Prostate gland (tissue), 2 donors: ENCODE data around the gene QSOX1.

Experiments used
- CTCF ChIP-seq, 4 experiments: fragments of 200-600 bp in 2 of 4; fragments of 450-650 bp in 2 of 4; sonication (generic) in 2 of 4; IDR thresholded peaks; 1 replicate in 3 of 4; 2 replicates in 1 of 4; pipeline ENCODE4 v1.5.1; 2016 to 2019; ENCODE audit warnings: antibody characterized with exemption in 4 of 4, mild to moderate bottlenecking in 2 of 4, moderate library complexity in 2 of 4
- POLR2A ChIP-seq: fragments of 450-650 bp; IDR thresholded peaks from one replicate; pipeline ENCODE4 v1.6.1; 2016; ENCODE audit warnings: antibody characterized with exemption, mild to moderate bottlenecking

- TF ChIP-seq POLR2A = no peak
- no peak for TF ChIP-seq CTCF (IDR thresholded peaks at IDR 0.05)
These were observed 15.0 kb downstream of the QSOX1 start for GRCh38 chr1:180169640-180170195.
